ENCODE measurements around the gene KRTAP5-5.

KRTAP5-5 gene

DNA sequence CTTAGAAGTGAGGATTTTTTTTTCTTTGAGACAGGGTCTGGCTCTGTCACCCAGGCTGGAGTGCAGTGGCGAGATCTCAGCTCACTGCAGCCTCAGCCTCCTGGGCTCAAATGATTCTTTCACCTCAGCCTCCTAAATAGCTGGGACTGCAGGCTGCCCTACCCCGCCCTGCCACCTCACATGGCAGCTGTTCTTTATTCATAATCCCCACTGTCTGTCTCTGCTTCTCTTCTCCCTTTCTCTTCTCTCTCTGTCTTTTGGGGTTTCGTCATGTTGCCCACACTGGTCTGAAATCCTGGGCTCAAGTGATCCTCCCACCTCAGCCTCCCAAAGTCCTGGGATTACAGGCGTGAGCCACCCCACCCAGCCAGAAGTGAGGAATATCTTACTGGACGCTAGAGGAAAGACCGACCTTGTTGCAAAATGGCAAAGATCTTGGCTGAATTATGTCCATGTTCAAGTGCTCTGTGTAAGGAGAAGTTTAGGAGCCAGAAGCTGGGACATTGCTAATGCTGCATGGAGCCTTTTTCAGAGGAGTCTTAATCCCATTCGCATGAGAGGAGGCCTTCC, 21.9 kb downstream of the KRTAP5-5 start:
- Histone ChIP-seq H3K4me2 (no peak overlapping the region), H4K20me1 (ENCODE audit: insufficient read depth) (no peaks in the 10 kb centered on the region)

DNA sequence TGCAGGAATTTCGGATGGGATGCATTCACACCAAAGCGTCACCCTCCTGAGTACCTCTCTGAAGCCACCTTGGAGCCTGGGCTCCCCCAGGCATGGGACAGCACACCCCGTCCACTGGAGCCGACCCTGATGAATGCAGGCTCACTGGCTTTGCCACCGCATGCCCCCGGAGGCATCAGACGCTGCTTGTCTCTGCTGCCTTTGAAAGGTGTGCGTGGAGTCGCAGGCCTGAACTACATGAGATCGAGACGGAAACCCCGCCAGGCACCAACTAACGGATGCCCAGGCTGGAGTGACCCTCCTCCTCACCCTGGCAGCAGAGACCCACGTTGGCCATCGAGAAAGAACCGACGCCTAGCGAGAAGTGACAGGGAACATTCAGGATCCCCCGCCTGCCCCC, 22.5 kb downstream of the KRTAP5-5 start:
- TF ChIP-seq, protein P1, sequence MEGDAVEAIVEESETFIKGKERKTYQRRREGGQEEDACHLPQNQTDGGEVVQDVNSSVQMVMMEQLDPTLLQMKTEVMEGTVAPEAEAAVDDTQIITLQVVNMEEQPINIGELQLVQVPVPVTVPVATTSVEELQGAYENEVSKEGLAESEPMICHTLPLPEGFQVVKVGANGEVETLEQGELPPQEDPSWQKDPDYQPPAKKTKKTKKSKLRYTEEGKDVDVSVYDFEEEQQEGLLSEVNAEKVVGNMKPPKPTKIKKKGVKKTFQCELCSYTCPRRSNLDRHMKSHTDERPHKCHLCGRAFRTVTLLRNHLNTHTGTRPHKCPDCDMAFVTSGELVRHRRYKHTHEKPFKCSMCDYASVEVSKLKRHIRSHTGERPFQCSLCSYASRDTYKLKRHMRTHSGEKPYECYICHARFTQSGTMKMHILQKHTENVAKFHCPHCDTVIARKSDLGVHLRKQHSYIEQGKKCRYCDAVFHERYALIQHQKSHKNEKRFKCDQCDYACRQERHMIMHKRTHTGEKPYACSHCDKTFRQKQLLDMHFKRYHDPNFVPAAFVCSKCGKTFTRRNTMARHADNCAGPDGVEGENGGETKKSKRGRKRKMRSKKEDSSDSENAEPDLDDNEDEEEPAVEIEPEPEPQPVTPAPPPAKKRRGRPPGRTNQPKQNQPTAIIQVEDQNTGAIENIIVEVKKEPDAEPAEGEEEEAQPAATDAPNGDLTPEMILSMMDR (conservative IDR thresholded peaks at IDR 0.05; ENCODE audit: low read depth, low read length) = no peak
- H3K27me3 ChIP-seq (ENCODE audit: insufficient read depth, low read depth) = peaks cover 91% of the 10 kb centered on the region
- H3K4me1 ChIP-seq (ENCODE audit: low read depth, poor library complexity, severe bottlenecking) = no peaks in the 10 kb centered on the region
- H3K79me2 ChIP-seq (ENCODE audit: insufficient read depth, low read depth) = no peaks in the 10 kb centered on the region
- no peak overlapping the region for H3K27ac ChIP-seq
- H3K9ac ChIP-seq = no peak overlapping the region
- H3K36me3 ChIP-seq (ENCODE audit: insufficient read depth) = no peaks in the 10 kb centered on the region
- H3K4me3 ChIP-seq (IDR thresholded peaks at IDR 0.05; ENCODE audit: insufficient read depth, low read depth, low read length) = no peak overlapping the region
- no peaks in the 10 kb centered on the region for H4K20me1 ChIP-seq (ENCODE audit: insufficient read depth)
- H2AFZ ChIP-seq (ENCODE audit: low read depth) = no peak overlapping the region
- H3K4me2 ChIP-seq = no peak overlapping the region

More for the DNA sequence above, 21.9 kb downstream of the KRTAP5-5 start:
- H3K4me1 ChIP-seq (ENCODE audit: low read depth, poor library complexity, severe bottlenecking) = no peaks in the 10 kb centered on the region
- H2AFZ ChIP-seq (ENCODE audit: low read depth) = no peak overlapping the region
- H3K9ac ChIP-seq = no peak overlapping the region
- no peaks in the 10 kb centered on the region for H3K36me3 ChIP-seq (ENCODE audit: insufficient read depth)
- peaks cover 93% of the 10 kb centered on the region for H3K27me3 ChIP-seq (ENCODE audit: insufficient read depth, low read depth)
- H3K27ac ChIP-seq = no peak overlapping the region
- no peaks in the 10 kb centered on the region for H3K79me2 ChIP-seq (ENCODE audit: insufficient read depth, low read depth)
- H3K4me3 ChIP-seq (IDR thresholded peaks at IDR 0.05; ENCODE audit: insufficient read depth, low read depth, low read length) = no peak overlapping the region
- TF ChIP-seq, protein P1 (conservative IDR thresholded peaks at IDR 0.05; ENCODE audit: low read depth, low read length) = no peak

DNA sequence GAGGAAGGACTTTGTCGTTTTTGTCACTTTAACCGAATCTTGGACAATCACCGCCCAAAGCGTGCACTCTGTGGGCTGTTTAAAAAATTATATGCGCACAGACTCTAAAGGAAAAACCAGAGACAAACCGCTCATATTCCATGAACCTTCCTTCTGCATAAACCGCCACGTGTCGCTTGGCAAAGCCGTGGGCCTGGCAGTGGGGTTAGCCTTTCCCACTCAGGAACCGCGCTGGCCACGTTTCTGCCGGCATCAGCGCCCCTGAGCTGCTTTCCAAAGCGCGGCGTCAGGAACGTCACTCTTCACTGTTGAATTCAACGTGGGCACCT, 22.8 kb downstream of the KRTAP5-5 start:
- Histone ChIP-seq H3K36me3 (ENCODE audit: insufficient read depth) (no peaks in the 10 kb centered on the region), H2AFZ (ENCODE audit: low read depth) (no peak overlapping the region), H3K4me1 (ENCODE audit: low read depth, poor library complexity, severe bottlenecking) (no peaks in the 10 kb centered on the region), H3K4me2 (no peak overlapping the region), H3K4me3 (IDR thresholded peaks at IDR 0.05; ENCODE audit: insufficient read depth, low read depth, low read length) (no peak overlapping the region), H3K27me3 (ENCODE audit: insufficient read depth, low read depth) (peaks cover 88% of the 10 kb centered on the region), H3K9ac (no peak overlapping the region), H4K20me1 (ENCODE audit: insufficient read depth) (no peaks in the 10 kb centered on the region), H3K79me2 (ENCODE audit: insufficient read depth, low read depth) (no peaks in the 10 kb centered on the region), H3K27ac (no peak overlapping the region)
- TF ChIP-seq, protein P1 (conservative IDR thresholded peaks at IDR 0.05; ENCODE audit: low read depth, low read length) = no peak

DNA sequence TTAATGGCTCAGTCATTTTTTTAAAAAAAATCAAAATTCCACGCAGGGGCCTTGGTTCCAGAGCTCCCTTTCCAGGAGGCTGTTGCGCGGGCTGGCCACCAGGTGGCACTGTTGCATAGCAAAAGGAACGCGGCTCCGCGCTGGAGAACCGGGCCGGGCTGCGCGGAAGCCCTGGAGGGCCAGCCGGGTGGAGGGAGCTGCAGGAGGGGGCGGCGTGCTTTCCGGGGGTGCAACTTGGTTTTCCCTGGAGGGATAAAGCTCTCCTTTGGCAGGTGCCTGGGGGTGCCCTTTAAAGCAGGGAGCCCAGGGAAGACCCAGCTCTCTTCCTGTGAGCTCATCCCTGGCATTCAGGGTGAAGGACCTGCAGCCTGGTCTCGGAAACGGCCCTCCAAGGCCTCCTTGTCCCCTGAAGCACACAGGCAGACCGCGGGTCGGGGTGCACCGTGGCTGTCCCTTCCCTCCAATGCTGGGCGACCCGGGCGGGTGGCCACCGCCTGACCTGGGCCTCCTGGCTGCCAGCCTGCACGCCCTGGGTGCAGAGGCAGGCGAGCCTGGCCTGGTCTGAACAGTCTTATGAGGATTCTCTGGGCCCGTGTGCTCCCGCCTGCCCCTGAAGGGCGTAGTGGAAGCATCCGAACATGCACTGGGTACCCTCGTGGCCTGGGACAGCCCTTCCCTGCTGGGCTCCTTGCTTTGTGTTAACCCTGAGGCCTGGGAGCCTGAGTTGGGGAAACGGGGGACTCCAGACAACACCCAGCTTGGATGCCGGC, 23.4 kb downstream of the KRTAP5-5 start:
- Histone ChIP-seq H4K20me1 (ENCODE audit: insufficient read depth) (no peaks in the 10 kb centered on the region), H3K27me3 (ENCODE audit: insufficient read depth, low read depth) (peaks cover 89% of the 10 kb centered on the region), H3K4me3 (IDR thresholded peaks at IDR 0.05; ENCODE audit: insufficient read depth, low read depth, low read length) (no peak overlapping the region), H3K4me1 (ENCODE audit: low read depth, poor library complexity, severe bottlenecking) (no peaks in the 10 kb centered on the region), H3K4me2 (no peak overlapping the region), H2AFZ (ENCODE audit: low read depth) (no peak overlapping the region), H3K27ac (no peak overlapping the region), H3K79me2 (ENCODE audit: insufficient read depth, low read depth) (no peaks in the 10 kb centered on the region), H3K9ac (no peak overlapping the region), H3K36me3 (ENCODE audit: insufficient read depth) (no peaks in the 10 kb centered on the region)
- TF ChIP-seq, protein P1 (conservative IDR thresholded peaks at IDR 0.05; ENCODE audit: low read depth, low read length) = peak; percentile 89
